Measurements from ENCODE around the gene APOL3. TPM values are rescaled to one million over a fixed set of nuclear protein-coding genes. Genes with fewer than 3 reads are reported as not detected.

Gene APOL3
- total and polyA plus RNA-seq, 3 donors from 2014 or later: 10.6 to 20.9 (median 13.6) TPM

DNA sequence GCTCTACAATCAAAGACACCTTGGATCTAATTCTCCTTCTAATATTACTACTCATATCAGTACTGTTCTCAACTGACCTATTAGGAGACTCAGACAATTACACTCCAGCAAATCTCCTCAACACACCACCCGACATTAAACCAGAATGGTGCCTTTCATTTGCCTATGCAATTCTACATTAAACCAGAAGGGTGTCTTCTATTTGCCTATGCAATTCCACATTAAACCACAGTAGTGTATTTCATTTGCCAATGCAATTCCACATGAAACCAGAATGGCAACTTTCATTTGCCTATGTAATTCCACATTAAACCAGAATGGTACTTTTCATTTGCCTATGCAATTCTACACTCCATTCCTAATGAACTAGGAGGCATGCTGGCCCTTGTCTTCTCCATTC, 15.3 kb upstream of the APOL3 start:
- H3K27me3 ChIP-seq: no peaks in the 10 kb centered on the region
- H3K9me3 ChIP-seq: no peaks in the 10 kb centered on the region
- no peak for DNase-seq
- no peaks in the 10 kb centered on the region for H3K4me1 ChIP-seq
- H3K27ac ChIP-seq: no peak overlapping the region
- intact Hi-C loops (cut with DNase I; ENCODE audit: low total_unique reads): no loop called here
- 36 to 89% methylated on average over 1 of the region's 1 CpG for WGBS, 2 donors
- H3K36me3 ChIP-seq (ENCODE audit: low read depth, missing control alignments): no peaks in the 10 kb centered on the region
- H3K4me3 ChIP-seq: no peak overlapping the region
- TF ChIP-seq POLR2A (IDR thresholded peaks at IDR 0.05) (no peak), CTCF (IDR thresholded peaks at IDR 0.05) (no peak)

GRCh38 chr22:36171941-36172340, 11.4 kb upstream of the APOL3 start:
- Histone ChIP-seq H3K4me1 (no peaks in the 10 kb centered on the region), H3K9me3 (no peaks in the 10 kb centered on the region), H3K27ac (no peak overlapping the region), H3K36me3 (ENCODE audit: low read depth, missing control alignments) (no peaks in the 10 kb centered on the region), H3K4me3 (no peak overlapping the region), H3K27me3 (no peaks in the 10 kb centered on the region)
- intact Hi-C loops (cut with DNase I; ENCODE audit: low total_unique reads): no loop called here
- 70% methylated on average over 3 of the region's 3 CpGs for WGBS, 2 donors
- TF ChIP-seq POLR2A (IDR thresholded peaks at IDR 0.05): no peak
- no peak for TF ChIP-seq CTCF (IDR thresholded peaks at IDR 0.05)
- no peak for DNase-seq

DNA sequence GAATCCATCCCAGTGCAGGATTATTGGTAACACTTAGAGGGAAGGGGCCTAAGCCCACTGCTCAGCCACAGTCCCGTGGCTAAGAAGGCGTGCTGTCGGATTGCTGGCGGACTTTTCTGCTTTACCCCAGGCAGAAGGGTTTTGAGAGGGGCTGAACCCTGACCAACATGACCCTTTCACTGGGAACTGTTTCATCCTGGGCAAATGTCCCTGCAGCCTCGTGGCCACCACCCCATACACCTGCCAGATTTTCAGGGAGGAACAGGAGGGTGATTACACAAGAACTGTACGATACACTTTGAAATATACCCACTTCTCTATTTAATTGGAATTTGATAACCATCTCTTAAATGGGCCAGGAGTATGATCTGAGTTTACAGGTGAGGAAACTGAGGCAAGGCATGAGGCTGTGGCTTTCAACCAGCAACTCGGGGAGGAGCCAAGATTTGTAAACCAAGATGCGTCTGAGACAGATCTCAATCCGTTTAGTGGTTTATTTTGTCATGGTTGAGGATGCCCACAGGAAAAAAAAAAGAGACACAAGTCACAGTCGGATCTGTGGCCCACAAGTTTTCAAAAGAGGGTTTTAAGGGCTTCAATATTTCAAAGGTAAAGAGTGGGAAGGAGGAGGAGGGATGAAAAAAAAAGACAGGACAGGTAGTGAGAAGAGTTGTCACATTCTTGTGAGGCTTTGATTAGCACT, 6.1 kb upstream of the APOL3 start:
- Histone ChIP-seq H3K36me3 (ENCODE audit: low read depth, missing control alignments) (no peaks in the 10 kb centered on the region), H3K9me3 (no peaks in the 10 kb centered on the region), H3K27ac (no peak overlapping the region), H3K4me1 (no peaks in the 10 kb centered on the region), H3K27me3 (no peaks in the 10 kb centered on the region), H3K4me3 (no peak overlapping the region)
- 84 to 87% methylated on average over 10 of the region's 10 CpGs for WGBS, 2 donors
- DNase-seq: no peak
- TF ChIP-seq CTCF (IDR thresholded peaks at IDR 0.05): no peak
- TF ChIP-seq POLR2A (IDR thresholded peaks at IDR 0.05): no peak
- intact Hi-C loops (cut with DNase I; ENCODE audit: low total_unique reads): no loop called here

DNA sequence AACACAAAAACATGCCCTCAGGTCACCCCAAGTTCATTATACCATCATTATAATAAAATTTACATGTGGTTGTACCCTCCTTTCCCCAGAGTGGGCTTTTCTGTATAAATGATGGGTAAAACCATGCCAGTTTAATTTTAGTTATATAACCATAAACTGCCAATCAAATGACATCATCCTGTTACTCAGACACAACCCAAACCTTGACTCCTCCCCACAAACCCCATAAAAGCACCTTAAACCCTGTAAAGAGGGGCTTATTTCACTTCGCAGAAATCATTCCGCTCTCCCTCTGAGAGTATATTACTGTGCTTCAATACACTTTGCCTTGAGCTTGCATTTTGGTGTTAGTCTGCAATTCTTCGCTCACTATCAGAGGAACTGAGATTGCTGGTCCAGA, 5.5 kb upstream of the APOL3 start:
- 91 to 94% methylated on average over 3 of the region's 3 CpGs for WGBS, 2 donors
- intact Hi-C loops (cut with DNase I; ENCODE audit: low total_unique reads): no loop called here

More for the DNA sequence above, 5.5 kb upstream of the APOL3 start:
- TF ChIP-seq CTCF (IDR thresholded peaks at IDR 0.05) (no peak), POLR2A (IDR thresholded peaks at IDR 0.05) (no peak)
- Histone ChIP-seq H3K27ac (no peak overlapping the region), H3K9me3 (no peaks in the 10 kb centered on the region), H3K4me1 (no peaks in the 10 kb centered on the region), H3K36me3 (ENCODE audit: low read depth, missing control alignments) (no peaks in the 10 kb centered on the region), H3K4me3 (no peak overlapping the region), H3K27me3 (no peaks in the 10 kb centered on the region)
- DNase-seq: no peak

Measured in testis (tissue), 3 donors.